Neural crest cell (in vitro differentiated cells): ENCODE data around the gene SLC12A7. TPM values are rescaled to one million over a fixed set of nuclear protein-coding genes. Genes with fewer than 3 reads are reported as not detected.

Experiments used
- DNase-seq: peaks from one replicate; pipeline ENCODE4 v3.0.0; 2021; ENCODE audit warnings: low read depth, mixed read lengths, low spot score
- H3K27ac Mint-ChIP-seq: one replicate; pipeline ENCODE4 v1.8.0; 2021; ENCODE audit warnings: mild to moderate bottlenecking, mixed read lengths; ENCODE audit not compliant: unreplicated experiment
- H3K27me3 Mint-ChIP-seq: 2 replicates; pipeline ENCODE4 v1.8.0; 2021; ENCODE audit warnings: low read depth, mild to moderate bottlenecking, mixed read lengths
- H3K36me3 Mint-ChIP-seq: 2 replicates; pipeline ENCODE4 v1.8.0; 2021; ENCODE audit warnings: low read depth, mild to moderate bottlenecking, mixed read lengths
- H3K4me1 Mint-ChIP-seq: 2 replicates; pipeline ENCODE4 v1.8.0; 2021; ENCODE audit warnings: mixed read lengths
- H3K4me3 Mint-ChIP-seq: one replicate; pipeline ENCODE4 v1.8.0; 2021; ENCODE audit warnings: mild to moderate bottlenecking, mixed read lengths
- H3K9me3 Mint-ChIP-seq: 2 replicates; pipeline ENCODE4 v1.8.0; 2021; ENCODE audit warnings: mixed read lengths
- CTCF ChIP-seq: fragments of 200-600 bp; sonication (generic); conservative IDR thresholded peaks from 2 replicates; pipeline ENCODE4 v1.5.0; 2021; ENCODE audit warnings: antibody characterized with exemption, mild to moderate bottlenecking
- total RNA-seq: library from RNA; stranded (reverse); gene quantifications from 2 replicates; pipeline ENCODE4 v1.2.1, GENCODE V29; 2021

The SLC12A7 gene
- total RNA-seq, 1 donor from 2014 or later = 40.7 TPM

GRCh38 chr5:1105350-1106265 lies 6.3 kb downstream of the SLC12A7 start:
- H3K27ac Mint-ChIP-seq = peak overlapping the region; percentile 50
- H3K36me3 Mint-ChIP-seq = no peaks in the 10 kb centered on the region
- no peak overlapping the region for H3K4me3 Mint-ChIP-seq
- TF ChIP-seq CTCF = no peak
- H3K9me3 Mint-ChIP-seq = no peaks in the 10 kb centered on the region
- H3K27me3 Mint-ChIP-seq = no peaks in the 10 kb centered on the region
- DNase-seq = no peak
- peaks cover 30% of the 10 kb centered on the region for H3K4me1 Mint-ChIP-seq

- H3K4me1 Mint-ChIP-seq = peaks cover 30% of the 10 kb centered on the region
- no peak for DNase-seq
- H3K9me3 Mint-ChIP-seq = no peaks in the 10 kb centered on the region
- no peak for TF ChIP-seq CTCF
- no peak overlapping the region for H3K27ac Mint-ChIP-seq
- no peaks in the 10 kb centered on the region for H3K36me3 Mint-ChIP-seq
- H3K4me3 Mint-ChIP-seq = no peak overlapping the region
- no peaks in the 10 kb centered on the region for H3K27me3 Mint-ChIP-seq
Measured at GRCh38 chr5:1104327-1105006, 7.4 kb downstream of the SLC12A7 start.

- DNase-seq = no peak
- H3K36me3 Mint-ChIP-seq = no peaks in the 10 kb centered on the region
- H3K9me3 Mint-ChIP-seq = no peaks in the 10 kb centered on the region
- no peak overlapping the region for H3K4me3 Mint-ChIP-seq
- H3K27me3 Mint-ChIP-seq = no peaks in the 10 kb centered on the region
- peaks cover 27% of the 10 kb centered on the region for H3K4me1 Mint-ChIP-seq
- H3K27ac Mint-ChIP-seq = no peak overlapping the region
- TF ChIP-seq CTCF = no peak
Measured at GRCh38 chr5:1103505-1104326, 8.1 kb downstream of the SLC12A7 start.

- no peak for TF ChIP-seq CTCF
- H3K4me1 Mint-ChIP-seq = peaks cover 27% of the 10 kb centered on the region
- H3K27me3 Mint-ChIP-seq = no peaks in the 10 kb centered on the region
- no peaks in the 10 kb centered on the region for H3K36me3 Mint-ChIP-seq
- no peak for DNase-seq
- no peaks in the 10 kb centered on the region for H3K9me3 Mint-ChIP-seq
- no peak overlapping the region for H3K27ac Mint-ChIP-seq
- H3K4me3 Mint-ChIP-seq = no peak overlapping the region
Measured at GRCh38 chr5:1103093-1103492, 8.8 kb downstream of the SLC12A7 start.

GRCh38 chr5:1101961-1102713 lies 9.7 kb downstream of the SLC12A7 start:
- peak; percentile 42 for DNase-seq

More at GRCh38 chr5:1101961-1102713, 9.7 kb downstream of the SLC12A7 start:
- peaks cover 26% of the 10 kb centered on the region for H3K4me1 Mint-ChIP-seq
- H3K27me3 Mint-ChIP-seq = no peaks in the 10 kb centered on the region
- no peak for TF ChIP-seq CTCF
- peak overlapping the region; percentile 13 for H3K27ac Mint-ChIP-seq
- no peaks in the 10 kb centered on the region for H3K36me3 Mint-ChIP-seq
- H3K9me3 Mint-ChIP-seq = no peaks in the 10 kb centered on the region
- H3K4me3 Mint-ChIP-seq = no peak overlapping the region
